Measurements from ENCODE around the gene SAP130. TPM values are rescaled to one million over a fixed set of nuclear protein-coding genes. Genes with fewer than 3 reads are reported as not detected.

Gene SAP130
- total and polyA plus RNA-seq, 2 of the 8 experiments (the other 6 are each of a cell fraction or from before 2014, with no cell fraction given), result 51.4 to 54.3 TPM

DNA sequence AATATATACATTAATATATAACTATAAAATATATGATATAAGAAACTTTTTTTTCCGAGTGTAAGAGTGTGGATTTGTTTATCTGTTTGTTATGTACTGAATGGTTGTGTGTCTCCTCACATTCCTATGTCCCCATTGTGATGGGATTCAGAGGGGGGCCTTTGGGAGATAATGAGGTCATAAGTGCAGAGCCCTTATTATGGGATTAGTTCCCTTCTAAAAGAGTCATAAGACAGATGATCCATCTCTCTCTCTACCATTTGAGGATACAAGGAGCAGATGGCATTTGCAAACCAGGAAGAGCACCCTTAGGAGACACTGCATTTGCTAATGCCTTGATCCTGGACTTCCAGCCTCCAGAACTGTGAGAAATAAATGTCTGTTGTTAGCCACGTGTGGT is 30.3 kb upstream of the SAP130 start:
- Histone ChIP-seq H2BK20ac (ENCODE audit: low read length) (no peak overlapping the region), H2BK5ac (ENCODE audit: low read depth, low read length) (no peak overlapping the region), H3K4me1 (replicated peaks in 1 of 4; ENCODE audit: control insufficient read depth in 3 of 4, insufficient read depth in 4 of 4, low read length in 3 of 4) (no peaks in the 10 kb centered on the region), H3K23me2 (ENCODE audit: low read depth, low read length) (no peaks in the 10 kb centered on the region), H3K18ac (ENCODE audit: extremely low read depth, low read length) (no peak overlapping the region), H4K5ac (ENCODE audit: insufficient read length, low read depth, low read length) (no peak overlapping the region), H4K8ac (ENCODE audit: extremely low read depth, insufficient read depth, low read length) (no peak overlapping the region), H4K20me1 (replicated peaks in 1 of 2; ENCODE audit: control insufficient read depth in 1 of 2, insufficient read depth in 2 of 2, low read length in 2 of 2) (no peaks in the 10 kb centered on the region), H2AFZ (ENCODE audit: low read length) (no peak overlapping the region), H3K9me3 (ENCODE audit: insufficient read depth in 2 of 2, low read depth in 1 of 2, low read length in 1 of 2) (no peaks in the 10 kb centered on the region), H3K27ac (ENCODE audit: low read depth, low read length) (no peak overlapping the region), H3K79me1 (ENCODE audit: low read depth, low read length) (no peaks in the 10 kb centered on the region), H3K23ac (ENCODE audit: insufficient read length) (no peak overlapping the region), H3K36me3 (ENCODE audit: control insufficient read depth in 2 of 4, insufficient read depth in 4 of 4, low read length in 3 of 4) (no peaks in the 10 kb centered on the region), H2BK120ac (replicated peaks; ENCODE audit: low read depth, low read length) (no peak overlapping the region), H4K91ac (replicated peaks; ENCODE audit: insufficient read length, low read length) (no peak overlapping the region), H2BK15ac (ENCODE audit: low read length) (no peak overlapping the region), H3K4ac (replicated peaks; ENCODE audit: insufficient read length, low read depth, low read length) (no peak overlapping the region), H2AK5ac (ENCODE audit: low read depth, low read length) (no peak overlapping the region), H3K14ac (ENCODE audit: insufficient read length) (no peak overlapping the region), H2BK12ac (ENCODE audit: low read depth, low read length) (no peak overlapping the region), H3K79me2 (ENCODE audit: control insufficient read depth in 1 of 2, insufficient read depth in 2 of 2, low read length in 2 of 2) (no peaks in the 10 kb centered on the region), H3K56ac (replicated peaks; ENCODE audit: insufficient read length, low read depth, low read length) (no peak overlapping the region), H3K9ac (replicated peaks in 1 of 4; ENCODE audit: extremely low read depth in 1 of 4, low read depth in 3 of 4, low read length in 3 of 4) (no peak overlapping the region), H3K27me3 (replicated peaks in 1 of 4; ENCODE audit: control insufficient read depth in 3 of 4, extremely low read depth in 1 of 4, insufficient read depth in 3 of 4, low read length in 3 of 4) (no peaks in the 10 kb centered on the region), H3K4me2 (ENCODE audit: insufficient read depth in 1 of 2, low read depth in 2 of 2, low read length in 2 of 2) (no peak overlapping the region), H3K4me3 (ENCODE audit: extremely low read depth in 1 of 4, insufficient read depth in 2 of 4, low read depth in 3 of 4, low read length in 4 of 4) (no peak overlapping the region)
- CTCF ChIA-PET (ENCODE audit: partially characterized antibody), result interaction anchor here (0.8 kb wide), 1 partner anchor 15 kb away, joined by 3 read pairs; no protein-coding TSS in a partner anchor
- WGBS, 2 experiments (ENCODE audit: extremely low coverage in 1 of 2, insufficient coverage in 1 of 2, insufficient read length in 1 of 2, insufficient replicate concordance in 2 of 2, low coverage in 1 of 2, low lambda C conversion rate in 2 of 2, missing lambda C conversion rate in 1 of 2), result 72% methylated on average over 2 of the region's 2 CpGs; no CpG with 5 or more reads in 1 of the 2 experiments
- POLR2A ChIA-PET (ENCODE audit: partially characterized antibody), result no interaction called here
- FAIRE-seq, result no peak
- no peak for DNase-seq (ENCODE audit: low read depth in 1 of 2, low spot score in 2 of 2)
- TF ChIP-seq RXRA (IDR thresholded peaks at IDR 0.05; ENCODE audit: insufficient read depth, low read depth, low read length) (no peak), SP2 (IDR thresholded peaks at IDR 0.05; ENCODE audit: low read length) (no peak), BACH1 (IDR thresholded peaks at IDR 0.05; ENCODE audit: low read length) (no peak), NANOG (IDR thresholded peaks at IDR 0.05; ENCODE audit: insufficient read depth, low read depth, low read length, poor library complexity, severe bottlenecking) (no peak), BRCA1 (IDR thresholded peaks at IDR 0.05; ENCODE audit: low read depth, low read length) (no peak), KDM5A (IDR thresholded peaks at IDR 0.05; ENCODE audit: low read length) (no peak), SP4 (IDR thresholded peaks at IDR 0.05; ENCODE audit: low read length) (no peak), GTF2F1 (IDR thresholded peaks at IDR 0.05; ENCODE audit: borderline replicate concordance, low read depth, low read length) (no peak), HDAC2 (IDR thresholded peaks at IDR 0.05; ENCODE audit: borderline replicate concordance in 1 of 2, low read depth in 2 of 2, low read length in 2 of 2) (no peak), TBP (IDR thresholded peaks at IDR 0.05; ENCODE audit: low read depth, low read length) (no peak), KDM4A (IDR thresholded peaks at IDR 0.05; ENCODE audit: low read depth, low read length, severe bottlenecking) (no peak), CTBP2 (IDR thresholded peaks at IDR 0.05; ENCODE audit: borderline replicate concordance, insufficient read depth, insufficient read length, low read length) (no peak), GABPA (IDR thresholded peaks at IDR 0.05; ENCODE audit: borderline replicate concordance, insufficient read depth, low read length) (no peak)
- TF ChIP-seq, protein P1, sequence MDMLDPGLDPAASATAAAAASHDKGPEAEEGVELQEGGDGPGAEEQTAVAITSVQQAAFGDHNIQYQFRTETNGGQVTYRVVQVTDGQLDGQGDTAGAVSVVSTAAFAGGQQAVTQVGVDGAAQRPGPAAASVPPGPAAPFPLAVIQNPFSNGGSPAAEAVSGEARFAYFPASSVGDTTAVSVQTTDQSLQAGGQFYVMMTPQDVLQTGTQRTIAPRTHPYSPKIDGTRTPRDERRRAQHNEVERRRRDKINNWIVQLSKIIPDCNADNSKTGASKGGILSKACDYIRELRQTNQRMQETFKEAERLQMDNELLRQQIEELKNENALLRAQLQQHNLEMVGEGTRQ (IDR thresholded peaks at IDR 0.05; ENCODE audit: low read length), result no peak

All from H1 (cell line).